Measurements from ENCODE around the gene TBC1D9B.

GRCh38 chr5:179914032-179914755 lies 6.5 kb upstream of the TBC1D9B start:
- TF ChIP-seq, protein P1, sequence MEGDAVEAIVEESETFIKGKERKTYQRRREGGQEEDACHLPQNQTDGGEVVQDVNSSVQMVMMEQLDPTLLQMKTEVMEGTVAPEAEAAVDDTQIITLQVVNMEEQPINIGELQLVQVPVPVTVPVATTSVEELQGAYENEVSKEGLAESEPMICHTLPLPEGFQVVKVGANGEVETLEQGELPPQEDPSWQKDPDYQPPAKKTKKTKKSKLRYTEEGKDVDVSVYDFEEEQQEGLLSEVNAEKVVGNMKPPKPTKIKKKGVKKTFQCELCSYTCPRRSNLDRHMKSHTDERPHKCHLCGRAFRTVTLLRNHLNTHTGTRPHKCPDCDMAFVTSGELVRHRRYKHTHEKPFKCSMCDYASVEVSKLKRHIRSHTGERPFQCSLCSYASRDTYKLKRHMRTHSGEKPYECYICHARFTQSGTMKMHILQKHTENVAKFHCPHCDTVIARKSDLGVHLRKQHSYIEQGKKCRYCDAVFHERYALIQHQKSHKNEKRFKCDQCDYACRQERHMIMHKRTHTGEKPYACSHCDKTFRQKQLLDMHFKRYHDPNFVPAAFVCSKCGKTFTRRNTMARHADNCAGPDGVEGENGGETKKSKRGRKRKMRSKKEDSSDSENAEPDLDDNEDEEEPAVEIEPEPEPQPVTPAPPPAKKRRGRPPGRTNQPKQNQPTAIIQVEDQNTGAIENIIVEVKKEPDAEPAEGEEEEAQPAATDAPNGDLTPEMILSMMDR (IDR thresholded peaks at IDR 0.05 in 4 of 5, conservative IDR thresholded peaks at IDR 0.05 in 1 of 5): no peak
- no peak for TF ChIP-seq POLR2A (IDR thresholded peaks at IDR 0.05)

All from gastrocnemius medialis (tissue), 4 donors.